ENCODE data around the gene GABRR2.

The GABRR2 gene

DNA sequence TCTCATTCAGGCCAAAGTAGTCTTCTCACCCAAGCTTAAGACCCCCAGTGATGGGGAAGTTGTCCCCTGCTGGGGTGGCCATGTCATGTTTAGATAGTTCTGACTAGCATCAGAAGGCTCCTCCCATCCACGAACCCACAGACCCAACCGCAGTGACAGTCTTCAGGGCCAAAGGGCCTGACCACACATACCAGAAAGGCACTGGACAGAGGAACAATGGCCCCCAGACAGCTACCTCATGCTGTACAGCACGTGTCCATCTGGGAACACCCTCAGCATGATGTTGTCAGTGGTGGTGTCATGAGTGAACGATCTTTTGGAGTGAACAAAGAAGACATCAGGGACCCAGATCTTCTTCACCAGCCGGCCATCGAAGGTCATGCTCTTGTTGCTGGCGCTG, 46.3 kb downstream of the GABRR2 start:
- no peak overlapping the region for H3K27ac ChIP-seq
- H3K9me3 ChIP-seq (ENCODE audit: severe bottlenecking): no peaks in the 10 kb centered on the region
- H3K4me3 ChIP-seq (ENCODE audit: low read depth, low read length): no peak overlapping the region
- no peak for TF ChIP-seq CTCF (IDR thresholded peaks at IDR 0.05; ENCODE audit: low read depth, low read length)
- no peak for DNase-seq
- no peaks in the 10 kb centered on the region for H3K36me3 ChIP-seq
- no peaks in the 10 kb centered on the region for H3K27me3 ChIP-seq (ENCODE audit: insufficient read depth, low read depth, severe bottlenecking)

DNA sequence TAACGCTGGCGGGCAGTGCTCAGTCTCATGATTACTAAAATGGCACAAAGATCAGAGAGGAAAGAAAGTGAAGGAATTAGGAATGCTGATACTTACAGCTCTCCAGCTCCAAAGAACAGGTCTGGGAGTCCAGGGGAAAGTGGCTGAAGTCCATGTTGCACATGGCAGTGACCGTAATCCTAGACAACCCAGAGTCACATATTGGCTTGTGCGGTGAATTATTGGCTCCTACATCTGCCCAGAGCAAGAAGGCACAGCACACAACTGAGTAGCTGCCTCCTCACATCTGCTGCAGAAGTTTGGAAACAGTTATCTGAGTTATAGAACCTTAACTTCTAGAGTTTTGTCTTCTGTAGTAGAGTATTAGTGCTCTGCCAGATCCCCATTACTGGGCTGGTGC, 47.2 kb downstream of the GABRR2 start:
- Histone ChIP-seq H3K27me3 (ENCODE audit: insufficient read depth, low read depth, severe bottlenecking) (no peaks in the 10 kb centered on the region), H3K27ac (no peak overlapping the region), H3K4me3 (ENCODE audit: low read depth, low read length) (no peak overlapping the region), H3K36me3 (no peaks in the 10 kb centered on the region), H3K9me3 (ENCODE audit: severe bottlenecking) (no peaks in the 10 kb centered on the region)
- no peak for TF ChIP-seq CTCF (IDR thresholded peaks at IDR 0.05; ENCODE audit: low read depth, low read length)
- DNase-seq: no peak

GRCh38 chr6:89264296-89264695, 50.8 kb downstream of the GABRR2 start:
- H3K4me3 ChIP-seq (ENCODE audit: low read depth, low read length): no peak overlapping the region
- H3K9me3 ChIP-seq (ENCODE audit: severe bottlenecking): no peaks in the 10 kb centered on the region
- no peak for DNase-seq
- H3K36me3 ChIP-seq: no peaks in the 10 kb centered on the region
- H3K27ac ChIP-seq: no peak overlapping the region
- no peaks in the 10 kb centered on the region for H3K27me3 ChIP-seq (ENCODE audit: insufficient read depth, low read depth, severe bottlenecking)
- no peak for TF ChIP-seq CTCF (IDR thresholded peaks at IDR 0.05; ENCODE audit: low read depth, low read length)

- Histone ChIP-seq H3K27ac (peak overlapping the region; percentile 62), H3K9me3 (ENCODE audit: severe bottlenecking) (no peaks in the 10 kb centered on the region), H3K36me3 (no peaks in the 10 kb centered on the region), H3K4me3 (ENCODE audit: low read depth, low read length) (no peak overlapping the region), H3K27me3 (ENCODE audit: insufficient read depth, low read depth, severe bottlenecking) (no peaks in the 10 kb centered on the region)
- no peak for TF ChIP-seq CTCF (IDR thresholded peaks at IDR 0.05; ENCODE audit: low read depth, low read length)
- DNase-seq: peak; percentile 58
These were observed 54.3 kb downstream of the GABRR2 start for GRCh38 chr6:89260832-89261231.

DNA sequence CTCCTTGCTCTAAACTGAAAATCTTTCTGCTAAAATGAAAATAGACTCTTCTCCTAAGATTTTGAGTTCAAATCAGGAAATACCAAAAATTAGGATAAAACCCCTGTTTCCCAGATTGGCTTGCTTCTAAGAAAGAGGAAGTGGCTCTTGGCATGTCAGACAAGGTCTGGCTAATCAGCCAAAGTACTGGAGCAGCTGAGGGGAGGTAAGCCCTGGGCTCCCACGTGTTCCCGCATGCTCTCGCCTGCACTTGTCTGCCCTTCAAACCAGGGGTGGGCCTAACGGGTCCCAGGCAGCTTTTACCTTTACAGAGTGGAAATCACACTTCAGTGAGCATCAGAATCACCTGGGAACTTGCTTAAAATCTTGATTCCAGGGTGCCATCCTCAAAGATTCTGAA, 54.8 kb downstream of the GABRR2 start:
- Histone ChIP-seq H3K27me3 (ENCODE audit: insufficient read depth, low read depth, severe bottlenecking) (no peaks in the 10 kb centered on the region), H3K27ac (peak overlapping the region; percentile 62), H3K9me3 (ENCODE audit: severe bottlenecking) (no peaks in the 10 kb centered on the region), H3K4me3 (ENCODE audit: low read depth, low read length) (no peak overlapping the region), H3K36me3 (no peaks in the 10 kb centered on the region)
- peak; percentile 85 for DNase-seq
- no peak for TF ChIP-seq CTCF (IDR thresholded peaks at IDR 0.05; ENCODE audit: low read depth, low read length)

DNA sequence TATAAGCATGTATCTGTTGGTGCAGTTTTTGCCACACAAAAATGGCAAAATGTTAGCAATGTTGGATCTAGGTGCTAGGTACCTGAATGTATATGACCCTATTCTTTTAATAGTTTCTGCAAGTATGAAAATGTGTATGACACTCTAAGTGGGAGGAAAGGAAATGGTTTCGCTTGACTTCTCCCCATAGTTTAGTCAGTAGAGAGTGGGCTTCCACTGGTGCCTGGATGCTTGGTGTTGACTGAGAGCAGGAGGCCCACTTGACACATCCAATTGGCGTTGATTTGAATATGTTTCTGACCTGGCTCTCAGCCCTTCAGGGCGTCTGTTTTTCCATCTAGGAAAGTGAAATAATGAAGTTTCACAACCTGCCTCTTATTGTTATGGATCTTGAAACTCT, 56.2 kb downstream of the GABRR2 start:
- no peak for DNase-seq
- H3K27me3 ChIP-seq (ENCODE audit: insufficient read depth, low read depth, severe bottlenecking): no peaks in the 10 kb centered on the region
- H3K36me3 ChIP-seq: no peaks in the 10 kb centered on the region
- TF ChIP-seq CTCF (IDR thresholded peaks at IDR 0.05; ENCODE audit: low read depth, low read length): no peak
- no peak overlapping the region for H3K4me3 ChIP-seq (ENCODE audit: low read depth, low read length)
- no peak overlapping the region for H3K27ac ChIP-seq
- no peaks in the 10 kb centered on the region for H3K9me3 ChIP-seq (ENCODE audit: severe bottlenecking)
